ENCODE results near the gene PARD3.

Gene PARD3

DNA sequence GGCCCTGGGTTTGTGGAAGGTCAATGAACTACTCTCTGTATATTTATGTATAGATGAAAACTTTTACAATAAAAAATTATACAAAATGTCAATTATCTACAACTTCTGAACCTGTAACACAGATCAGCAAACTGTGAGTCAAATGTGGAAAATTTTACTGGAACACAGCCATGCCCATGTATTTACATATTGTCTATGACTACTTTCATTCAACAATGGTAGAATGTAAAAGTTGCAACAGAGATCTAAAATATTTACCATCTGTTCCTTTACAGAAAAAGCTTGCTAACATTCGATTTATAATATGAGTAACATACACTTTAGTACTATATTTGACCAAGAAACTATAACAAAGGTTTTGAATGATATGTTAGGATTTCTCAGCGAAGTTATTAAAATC lies 481.6 kb downstream of the PARD3 start:
- Histone ChIP-seq H3K36me3 (ENCODE audit: control insufficient read depth, insufficient read depth, low read length) (no peaks in the 10 kb centered on the region), H3K4me3 (replicated peaks; ENCODE audit: low read depth, low read length) (no peak overlapping the region), H3K27me3 (replicated peaks; ENCODE audit: control insufficient read depth, insufficient read depth, low read length) (no peaks in the 10 kb centered on the region)
- TF ChIP-seq, protein P1, sequence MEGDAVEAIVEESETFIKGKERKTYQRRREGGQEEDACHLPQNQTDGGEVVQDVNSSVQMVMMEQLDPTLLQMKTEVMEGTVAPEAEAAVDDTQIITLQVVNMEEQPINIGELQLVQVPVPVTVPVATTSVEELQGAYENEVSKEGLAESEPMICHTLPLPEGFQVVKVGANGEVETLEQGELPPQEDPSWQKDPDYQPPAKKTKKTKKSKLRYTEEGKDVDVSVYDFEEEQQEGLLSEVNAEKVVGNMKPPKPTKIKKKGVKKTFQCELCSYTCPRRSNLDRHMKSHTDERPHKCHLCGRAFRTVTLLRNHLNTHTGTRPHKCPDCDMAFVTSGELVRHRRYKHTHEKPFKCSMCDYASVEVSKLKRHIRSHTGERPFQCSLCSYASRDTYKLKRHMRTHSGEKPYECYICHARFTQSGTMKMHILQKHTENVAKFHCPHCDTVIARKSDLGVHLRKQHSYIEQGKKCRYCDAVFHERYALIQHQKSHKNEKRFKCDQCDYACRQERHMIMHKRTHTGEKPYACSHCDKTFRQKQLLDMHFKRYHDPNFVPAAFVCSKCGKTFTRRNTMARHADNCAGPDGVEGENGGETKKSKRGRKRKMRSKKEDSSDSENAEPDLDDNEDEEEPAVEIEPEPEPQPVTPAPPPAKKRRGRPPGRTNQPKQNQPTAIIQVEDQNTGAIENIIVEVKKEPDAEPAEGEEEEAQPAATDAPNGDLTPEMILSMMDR (IDR thresholded peaks at IDR 0.05; ENCODE audit: insufficient read depth, low read length, poor library complexity, severe bottlenecking), result no peak
- DNase-seq (ENCODE audit: extremely low read depth, insufficient read length), result no peak

DNA sequence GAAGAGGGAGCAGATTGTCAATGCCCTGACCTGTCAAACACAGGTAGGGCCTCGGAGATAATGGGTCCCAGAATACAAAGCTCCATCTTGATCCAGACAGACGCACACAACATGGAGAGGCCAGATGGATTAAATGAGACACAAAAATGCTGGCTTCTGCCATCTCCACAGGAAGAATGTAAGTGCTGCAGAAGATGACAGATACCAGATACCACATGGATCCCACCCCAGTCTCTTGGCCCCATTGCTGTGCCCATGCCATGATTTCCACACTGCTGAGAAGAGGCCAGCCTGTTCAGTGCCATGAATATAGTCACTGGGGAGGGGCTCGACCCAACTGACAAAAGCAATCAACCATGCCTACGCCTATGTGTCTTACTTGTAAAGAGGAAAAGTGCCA lies 487.9 kb downstream of the PARD3 start:
- DNase-seq (ENCODE audit: extremely low read depth, insufficient read length), result no peak
- Histone ChIP-seq H3K27me3 (replicated peaks; ENCODE audit: control insufficient read depth, insufficient read depth, low read length) (no peaks in the 10 kb centered on the region), H3K4me3 (replicated peaks; ENCODE audit: low read depth, low read length) (no peak overlapping the region), H3K36me3 (ENCODE audit: control insufficient read depth, insufficient read depth, low read length) (no peaks in the 10 kb centered on the region)
- TF ChIP-seq, protein P1 (IDR thresholded peaks at IDR 0.05; ENCODE audit: insufficient read depth, low read length, poor library complexity, severe bottlenecking), result no peak

DNA sequence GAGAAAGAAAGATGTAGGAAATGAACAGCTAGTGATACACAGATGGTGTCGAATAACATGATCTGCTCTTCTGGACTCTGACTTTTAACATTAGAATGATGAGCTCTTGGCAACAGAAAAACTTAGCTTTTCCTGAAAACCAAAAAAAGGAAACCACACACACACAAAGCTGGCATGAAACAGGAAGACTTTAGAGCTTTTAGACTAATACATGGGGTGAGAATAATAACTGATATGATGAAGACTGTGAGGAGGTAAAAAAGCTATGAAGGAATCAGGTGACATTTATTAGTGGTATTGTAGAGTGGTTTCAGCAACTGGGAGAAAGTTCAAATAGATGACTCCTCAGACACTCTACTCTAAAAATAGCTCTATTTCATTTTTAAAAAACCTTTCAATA lies 491.9 kb downstream of the PARD3 start:
- Histone ChIP-seq H3K27me3 (replicated peaks; ENCODE audit: control insufficient read depth, insufficient read depth, low read length) (no peaks in the 10 kb centered on the region; the same call in 1 of the 2 replicates), H3K36me3 (ENCODE audit: control insufficient read depth, insufficient read depth, low read length) (no peaks in the 10 kb centered on the region), H3K4me3 (replicated peaks; ENCODE audit: low read depth, low read length) (no peak overlapping the region)
- no peak for DNase-seq (ENCODE audit: extremely low read depth, insufficient read length)
- TF ChIP-seq, protein P1 (IDR thresholded peaks at IDR 0.05; ENCODE audit: insufficient read depth, low read length, poor library complexity, severe bottlenecking), result no peak

DNA sequence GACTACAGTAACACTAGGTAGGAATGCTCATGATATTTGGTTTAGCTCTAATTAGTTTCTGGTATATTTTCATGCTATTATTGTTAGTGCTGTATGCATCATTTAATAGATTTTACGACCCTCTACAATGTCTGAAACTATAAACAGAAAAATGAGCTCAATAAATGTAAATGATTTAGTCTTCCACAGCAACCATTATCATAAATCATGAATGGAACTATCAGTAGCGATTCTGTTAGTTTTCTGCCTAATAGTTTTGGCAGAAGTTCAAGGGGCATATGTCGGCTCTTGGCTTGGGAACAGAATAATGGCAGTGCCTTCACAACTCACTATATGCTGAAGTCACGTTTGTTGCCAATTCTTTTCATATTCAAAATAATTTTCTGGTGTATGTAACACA lies 494.8 kb downstream of the PARD3 start:
- no peak for DNase-seq (ENCODE audit: extremely low read depth, insufficient read length)
- no peaks in the 10 kb centered on the region for H3K36me3 ChIP-seq (ENCODE audit: control insufficient read depth, insufficient read depth, low read length)
- H3K27me3 ChIP-seq (replicated peaks; ENCODE audit: control insufficient read depth, insufficient read depth, low read length), result no peaks in the 10 kb centered on the region; the same call in 1 of the 2 replicates
- TF ChIP-seq, protein P1 (IDR thresholded peaks at IDR 0.05; ENCODE audit: insufficient read depth, low read length, poor library complexity, severe bottlenecking), result no peak
- H3K4me3 ChIP-seq (replicated peaks; ENCODE audit: low read depth, low read length), result no peak overlapping the region

DNA sequence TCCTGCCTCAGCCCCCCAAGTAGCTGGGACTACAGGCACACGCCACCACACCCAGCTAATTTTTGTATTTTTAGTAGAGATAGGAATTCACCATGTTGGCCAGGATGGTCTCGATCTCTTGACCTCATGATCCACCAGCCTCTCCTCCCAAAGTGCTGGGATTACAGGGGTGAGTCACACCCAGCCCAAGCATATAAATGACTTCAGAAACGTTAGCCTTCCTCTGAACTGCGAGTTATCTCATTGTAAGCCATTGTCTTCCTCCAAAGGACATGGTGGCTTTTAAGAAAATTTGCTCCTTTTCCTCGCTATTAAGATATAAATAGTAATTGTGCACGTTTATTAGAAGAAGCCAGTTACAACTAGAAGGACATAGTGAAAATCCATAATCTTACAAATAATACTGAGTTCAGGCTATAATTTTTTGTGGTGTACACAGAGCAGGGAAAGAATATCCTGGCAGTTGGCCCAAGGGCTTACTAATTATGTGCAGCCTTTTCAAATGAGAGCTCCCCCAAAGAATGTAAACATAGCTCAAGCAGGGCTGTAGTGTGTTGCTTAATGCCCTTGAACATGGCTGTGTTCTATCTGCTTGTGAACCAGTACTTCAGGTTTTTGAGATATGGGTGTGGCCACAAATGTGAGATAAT lies 495.8 kb downstream of the PARD3 start:
- Histone ChIP-seq H3K27me3 (replicated peaks; ENCODE audit: control insufficient read depth, insufficient read depth, low read length) (no peaks in the 10 kb centered on the region; the same call in 1 of the 2 replicates), H3K4me3 (replicated peaks; ENCODE audit: low read depth, low read length) (no peak overlapping the region), H3K36me3 (ENCODE audit: control insufficient read depth, insufficient read depth, low read length) (no peaks in the 10 kb centered on the region)
- TF ChIP-seq, protein P1 (IDR thresholded peaks at IDR 0.05; ENCODE audit: insufficient read depth, low read length, poor library complexity, severe bottlenecking), result no peak
- no peak for DNase-seq (ENCODE audit: extremely low read depth, insufficient read length)

DNA sequence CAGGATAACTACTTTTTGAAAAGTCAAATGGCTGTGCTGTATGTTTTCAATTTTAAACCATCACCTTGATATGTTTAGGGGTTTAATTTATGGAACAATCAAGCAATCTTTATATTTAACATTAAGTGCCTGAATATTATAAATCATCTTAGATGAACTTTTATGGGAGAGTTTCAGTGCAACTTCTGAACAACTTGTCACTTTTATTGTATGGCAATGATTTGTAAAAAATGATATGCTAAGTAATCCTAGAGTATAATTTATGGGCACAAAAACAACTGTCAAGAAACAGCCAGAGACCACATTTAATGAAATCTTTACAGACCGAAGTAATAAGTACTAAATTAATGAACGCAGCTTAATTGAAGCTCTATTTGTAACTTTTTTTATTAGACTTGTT lies 498.9 kb downstream of the PARD3 start:
- no peak overlapping the region for H3K4me3 ChIP-seq (replicated peaks; ENCODE audit: low read depth, low read length)
- H3K27me3 ChIP-seq (replicated peaks; ENCODE audit: control insufficient read depth, insufficient read depth, low read length), result no peaks in the 10 kb centered on the region
- no peaks in the 10 kb centered on the region for H3K36me3 ChIP-seq (ENCODE audit: control insufficient read depth, insufficient read depth, low read length)
- no peak for DNase-seq (ENCODE audit: extremely low read depth, insufficient read length)
- TF ChIP-seq, protein P1 (IDR thresholded peaks at IDR 0.05; ENCODE audit: insufficient read depth, low read length, poor library complexity, severe bottlenecking), result no peak

Data from GM06990 (cell line).